ENCODE measurements around the gene MRPL32.

Gene MRPL32

GRCh38 chr7:42953994-42954393 is 21.8 kb downstream of the MRPL32 start:
- H3K36me3 ChIP-seq (ENCODE audit: low read length): peaks cover 5% of the 10 kb centered on the region; the same call in 1 of the 2 replicates
- H3K4me2 ChIP-seq (ENCODE audit: low read depth, low read length, poor library complexity, severe bottlenecking): no peak overlapping the region
- no peaks in the 10 kb centered on the region for H3K27me3 ChIP-seq (ENCODE audit: low read length)

GRCh38 chr7:42956062-42956461 is 23.9 kb downstream of the MRPL32 start:
- no peak for TF ChIP-seq EZH2phosphoT487 (conservative IDR thresholded peaks at IDR 0.05; ENCODE audit: low read length)
- no peak for TF ChIP-seq CTCF (IDR thresholded peaks at IDR 0.05; ENCODE audit: insufficient read depth, low read length, poor library complexity, severe bottlenecking)

More at GRCh38 chr7:42953994-42954393, 21.8 kb downstream of the MRPL32 start:
- no peak for TF ChIP-seq CTCF (IDR thresholded peaks at IDR 0.05; ENCODE audit: insufficient read depth, low read length, poor library complexity, severe bottlenecking)
- TF ChIP-seq EZH2phosphoT487 (conservative IDR thresholded peaks at IDR 0.05; ENCODE audit: low read length): no peak
- Histone ChIP-seq H3K79me2 (ENCODE audit: insufficient read depth, low read length) (no peaks in the 10 kb centered on the region), H3K4me3 (ENCODE audit: insufficient read depth, low read length, poor library complexity, severe bottlenecking) (no peak overlapping the region), H3K9me3 (ENCODE audit: insufficient read depth, low read length) (peaks cover 13% of the 10 kb centered on the region; the same call in 1 of the 2 replicates), H2AFZ (ENCODE audit: low read depth, low read length, severe bottlenecking) (no peak overlapping the region), H3K9ac (ENCODE audit: low read length) (no peak overlapping the region), H3F3A (ENCODE audit: insufficient read depth) (no peaks in the 10 kb centered on the region), H3K27ac (ENCODE audit: low read depth, low read length) (no peak overlapping the region), H3K9me2 (replicated peaks; ENCODE audit: insufficient read depth, low read length) (no peaks in the 10 kb centered on the region), H4K20me1 (ENCODE audit: low read depth, low read length) (no peaks in the 10 kb centered on the region)

GRCh38 chr7:42959549-42959948 is 27.4 kb downstream of the MRPL32 start:
- Histone ChIP-seq H3K9me2 (replicated peaks; ENCODE audit: insufficient read depth, low read length) (no peaks in the 10 kb centered on the region), H3F3A (ENCODE audit: insufficient read depth) (no peaks in the 10 kb centered on the region), H3K4me3 (ENCODE audit: insufficient read depth, low read length, poor library complexity, severe bottlenecking) (no peak overlapping the region), H3K27ac (ENCODE audit: low read depth, low read length) (no peak overlapping the region), H3K27me3 (ENCODE audit: low read length) (no peaks in the 10 kb centered on the region), H2AFZ (ENCODE audit: low read depth, low read length, severe bottlenecking) (no peak overlapping the region), H3K9ac (ENCODE audit: low read length) (no peak overlapping the region), H3K36me3 (ENCODE audit: low read length) (peaks cover 5% of the 10 kb centered on the region; the same call in 1 of the 2 replicates), H3K4me2 (ENCODE audit: low read depth, low read length, poor library complexity, severe bottlenecking) (no peak overlapping the region), H4K20me1 (ENCODE audit: low read depth, low read length) (no peaks in the 10 kb centered on the region), H3K79me2 (ENCODE audit: insufficient read depth, low read length) (no peaks in the 10 kb centered on the region), H3K9me3 (ENCODE audit: insufficient read depth, low read length) (peaks cover 13% of the 10 kb centered on the region; the same call in 1 of the 2 replicates)
- TF ChIP-seq EZH2phosphoT487 (conservative IDR thresholded peaks at IDR 0.05; ENCODE audit: low read length): no peak
- TF ChIP-seq CTCF (IDR thresholded peaks at IDR 0.05; ENCODE audit: insufficient read depth, low read length, poor library complexity, severe bottlenecking): no peak

More at GRCh38 chr7:42956062-42956461, 23.9 kb downstream of the MRPL32 start:
- Histone ChIP-seq H3K27me3 (ENCODE audit: low read length) (no peaks in the 10 kb centered on the region), H3K9ac (ENCODE audit: low read length) (no peak overlapping the region), H2AFZ (ENCODE audit: low read depth, low read length, severe bottlenecking) (no peak overlapping the region), H3K9me2 (replicated peaks; ENCODE audit: insufficient read depth, low read length) (no peaks in the 10 kb centered on the region), H3K4me2 (ENCODE audit: low read depth, low read length, poor library complexity, severe bottlenecking) (no peak overlapping the region), H4K20me1 (ENCODE audit: low read depth, low read length) (no peaks in the 10 kb centered on the region), H3K27ac (ENCODE audit: low read depth, low read length) (no peak overlapping the region), H3K79me2 (ENCODE audit: insufficient read depth, low read length) (no peaks in the 10 kb centered on the region), H3K36me3 (ENCODE audit: low read length) (peaks cover 5% of the 10 kb centered on the region; the same call in 1 of the 2 replicates), H3F3A (ENCODE audit: insufficient read depth) (no peaks in the 10 kb centered on the region), H3K9me3 (ENCODE audit: insufficient read depth, low read length) (peaks cover 13% of the 10 kb centered on the region; the same call in 1 of the 2 replicates), H3K4me3 (ENCODE audit: insufficient read depth, low read length, poor library complexity, severe bottlenecking) (no peak overlapping the region)
